Ishikawa (cell line): ENCODE results near the gene SYT3.

Experiments
- EGR1 ChIP-seq: IDR thresholded peaks from 2 replicates; pipeline ENCODE4 v1.6.1; 2012
- RAD21 ChIP-seq: IDR thresholded peaks from 2 replicates; pipeline ENCODE4 v1.6.1; 2012; ENCODE audit warnings: low read depth
- TAF1 ChIP-seq: IDR thresholded peaks from 2 replicates; pipeline ENCODE4 v1.6.1; 2012; ENCODE audit warnings: low read depth, mild to moderate bottlenecking
- TF ChIP-seq, protein P1 (sequence below): IDR thresholded peaks from 2 replicates; pipeline ENCODE4 v1.6.1; 2012

DNA sequence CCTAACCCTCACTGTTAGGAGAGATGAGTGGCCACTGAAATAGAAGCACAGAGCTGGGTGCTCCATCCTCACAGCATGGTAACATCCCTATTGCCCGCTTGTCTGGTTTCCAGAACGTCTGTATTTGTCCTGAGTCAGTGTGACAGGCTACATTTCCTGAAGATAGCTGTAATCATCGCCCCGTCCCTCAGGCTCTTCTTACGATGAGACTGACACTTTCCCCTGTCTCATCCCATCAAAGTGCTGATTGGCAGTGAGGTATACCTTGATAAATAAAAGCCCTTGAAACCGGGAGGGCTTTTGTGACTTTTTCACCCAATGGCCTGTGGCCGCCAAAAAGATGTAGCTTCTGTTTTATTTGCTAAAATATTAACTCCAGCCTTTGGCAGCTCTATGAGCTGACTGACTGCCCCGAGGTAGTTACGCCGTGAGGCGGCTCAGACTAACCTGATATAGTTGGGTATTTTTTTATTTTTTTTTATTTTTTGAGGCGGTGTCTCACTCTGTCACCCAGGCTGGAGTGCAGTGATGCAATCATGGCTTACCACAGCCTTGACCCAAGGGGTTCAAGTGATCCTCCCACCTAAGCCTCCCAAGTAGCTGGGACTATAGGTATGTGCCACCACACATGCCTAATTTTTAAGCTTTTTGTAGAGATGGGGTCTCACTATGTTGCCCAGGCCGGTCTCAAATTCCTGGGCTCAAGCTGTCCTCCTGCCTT, 65.8 kb downstream of the SYT3 start:
- TF ChIP-seq, protein P1, sequence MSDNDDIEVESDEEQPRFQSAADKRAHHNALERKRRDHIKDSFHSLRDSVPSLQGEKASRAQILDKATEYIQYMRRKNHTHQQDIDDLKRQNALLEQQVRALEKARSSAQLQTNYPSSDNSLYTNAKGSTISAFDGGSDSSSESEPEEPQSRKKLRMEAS = no peak
- TF ChIP-seq RAD21 = no peak
- TF ChIP-seq EGR1 = no peak
- no peak for TF ChIP-seq TAF1
